ENCODE measurements around the gene MAML3.
A peak's percentile ranks its signal among the peaks of the same experiment; 100 is the strongest.

Gene MAML3

GRCh38 chr4:140174543-140174942, 20.6 kb upstream of the MAML3 start:
- H3K4me3 ChIP-seq (replicated peaks in 1 of 2; ENCODE audit: low read depth in 2 of 2, low read length in 2 of 2) = no peak overlapping the region
- DNase-seq (ENCODE audit: low read depth in 2 of 2) = no peak
- TF ChIP-seq CTCF (IDR thresholded peaks at IDR 0.05; ENCODE audit: low read depth, low read length) = no peak

- H3K4me3 ChIP-seq (replicated peaks in 1 of 2; ENCODE audit: low read depth in 2 of 2, low read length in 2 of 2) = no peak overlapping the region
- TF ChIP-seq CTCF (IDR thresholded peaks at IDR 0.05; ENCODE audit: low read depth, low read length) = no peak
- no peak for DNase-seq (ENCODE audit: low read depth in 2 of 2)
Observed at GRCh38 chr4:140172960-140173359, 19.0 kb upstream of the MAML3 start.

GRCh38 chr4:140170299-140170698, 16.3 kb upstream of the MAML3 start:
- DNase-seq (ENCODE audit: low read depth in 2 of 2) = no peak
- H3K4me3 ChIP-seq (replicated peaks in 1 of 2; ENCODE audit: low read depth in 2 of 2, low read length in 2 of 2) = no peak overlapping the region
- TF ChIP-seq CTCF (IDR thresholded peaks at IDR 0.05; ENCODE audit: low read depth, low read length) = no peak

GRCh38 chr4:140168936-140169335, 15.0 kb upstream of the MAML3 start:
- TF ChIP-seq CTCF (IDR thresholded peaks at IDR 0.05; ENCODE audit: low read depth, low read length) = no peak
- no peak overlapping the region for H3K4me3 ChIP-seq (replicated peaks in 1 of 2; ENCODE audit: low read depth in 2 of 2, low read length in 2 of 2)
- DNase-seq (ENCODE audit: low read depth in 2 of 2) = no peak

GRCh38 chr4:140168474-140168873, 14.5 kb upstream of the MAML3 start:
- H3K4me3 ChIP-seq (replicated peaks in 1 of 2; ENCODE audit: low read depth in 2 of 2, low read length in 2 of 2) = no peak overlapping the region
- TF ChIP-seq CTCF (IDR thresholded peaks at IDR 0.05; ENCODE audit: low read depth, low read length) = no peak
- peak in 1 of 2 donors; percentile 39 for DNase-seq (ENCODE audit: low read depth in 2 of 2)

GRCh38 chr4:140163029-140163810, 9.2 kb upstream of the MAML3 start:
- TF ChIP-seq CTCF (IDR thresholded peaks at IDR 0.05; ENCODE audit: low read depth, low read length) = no peak
- H3K4me3 ChIP-seq (replicated peaks in 1 of 2; ENCODE audit: low read depth in 2 of 2, low read length in 2 of 2) = peak overlapping the region; percentile 3 to 29
- DNase-seq (ENCODE audit: low read depth in 2 of 2) = peak; percentile 78 to 86

- no peak for TF ChIP-seq CTCF (IDR thresholded peaks at IDR 0.05; ENCODE audit: low read depth, low read length)
- DNase-seq (ENCODE audit: low read depth in 2 of 2) = no peak
- H3K4me3 ChIP-seq (replicated peaks in 1 of 2; ENCODE audit: low read depth in 2 of 2, low read length in 2 of 2) = peak overlapping the region in 1 of 2 donors; percentile 29
Observed at GRCh38 chr4:140162596-140162995, 8.6 kb upstream of the MAML3 start.
